Activated CD4-positive, alpha-beta T cell treated with anti-CD3 and anti-CD28 coated beads for 36 hours (primary cell): ENCODE results near the gene HELZ2. TPM values are rescaled to one million over a fixed set of nuclear protein-coding genes. Genes with fewer than 3 reads are reported as not detected.

ENCODE experiments used
- ATAC-seq: fragments of 200-7000 bp; cut with Tn5 transposase; one replicate; pipeline ENCODE4 v1.10.0; 2021; ENCODE audit warnings: mild to moderate bottlenecking, moderate library complexity
- CTCF ChIA-PET: fragments of 350-600 bp; sonication (Branson Sonifier 250); formaldehyde crosslinking; loops from one replicate; lab custom pipeline; 2021; ENCODE audit warnings: antibody characterized with exemption; lab: Charles Lee
- POLR2A ChIA-PET: fragments of 350-600 bp; sonication (Branson Sonifier 250); formaldehyde crosslinking; loops from one replicate; lab custom pipeline; 2021; ENCODE audit warnings: antibody characterized with exemption, inconsistent platforms; lab: Charles Lee
- DNase-seq: peaks from one replicate; pipeline ENCODE4 v3.0.0-alpha.2; 2020
- H3K27ac Mint-ChIP-seq: one replicate; pipeline ENCODE4 v1.8.0; 2021; ENCODE audit warnings: mixed read lengths
- H3K27me3 Mint-ChIP-seq: one replicate; pipeline ENCODE4 v1.8.0; 2021; ENCODE audit warnings: mixed read lengths
- H3K36me3 Mint-ChIP-seq: one replicate; pipeline ENCODE4 v1.8.0; 2021; ENCODE audit warnings: low read depth, mixed read lengths
- H3K4me1 Mint-ChIP-seq: one replicate; pipeline ENCODE4 v1.8.0; 2021; ENCODE audit warnings: mixed read lengths
- H3K4me3 Mint-ChIP-seq: one replicate; pipeline ENCODE4 v1.8.0; 2021; ENCODE audit warnings: mild to moderate bottlenecking, moderate library complexity, mixed read lengths
- H3K9me3 Mint-ChIP-seq: one replicate; pipeline ENCODE4 v1.8.0; 2021; ENCODE audit warnings: low read depth, mixed read lengths
- intact Hi-C, 2 experiments: fragments of 100-400 bp; cut with DNase I in 1 of 2; cut with micrococcal nuclease in 1 of 2; formaldehyde crosslinking; loops; one replicate each; pipeline versions ENCODE4 v1.14.2 to v1.15.1; 2022 to 2024; cut with DNase I, micrococcal nuclease
- total RNA-seq, 2 experiments: library from RNA; stranded (reverse); gene quantifications; one replicate each; pipeline ENCODE4 v1.2.3, GENCODE V29; 2021

Gene HELZ2
- total RNA-seq, 2 experiments from 2014 or later = 16.1 to 18.7 TPM

- Mint-ChIP-seq H3K4me1 (peaks cover 11% of the 10 kb centered on the region), H3K4me3 (no peak overlapping the region), H3K27ac (no peak overlapping the region), H3K9me3 (no peaks in the 10 kb centered on the region), H3K27me3 (no peaks in the 10 kb centered on the region), H3K36me3 (peaks cover 18% of the 10 kb centered on the region)
- CTCF ChIA-PET = no interaction called here
- DNase-seq (no peak), ATAC-seq (no peak)
- intact Hi-C loops = no loop called here
- POLR2A ChIA-PET = no interaction called here
Measured at GRCh38 chr20:63586797-63587196, 12.8 kb upstream of the HELZ2 start.

- ATAC-seq = no peak
Measured at GRCh38 chr20:63585616-63586565, 11.9 kb upstream of the HELZ2 start.

GRCh38 chr20:63582382-63583063 lies 8.5 kb upstream of the HELZ2 start:
- ChIA-PET POLR2A (interaction anchor here (0.6 kb wide), 1 partner anchor 62 kb away, joined by 3 read pairs; no protein-coding TSS in a partner anchor), CTCF (interaction anchor here (0.6 to 1.2 kb wide), 8 partner anchors 14 to 391 kb away, joined by 3 to 4 read pairs (median 3); no protein-coding TSS in a partner anchor)
- Mint-ChIP-seq H3K4me3 (no peak overlapping the region), H3K27me3 (no peaks in the 10 kb centered on the region), H3K9me3 (no peaks in the 10 kb centered on the region), H3K36me3 (peaks cover 6% of the 10 kb centered on the region), H3K27ac (no peak overlapping the region), H3K4me1 (peaks cover 7% of the 10 kb centered on the region)
- no peak for ATAC-seq
- no peak for DNase-seq
- intact Hi-C loops = loop anchor here (5.0 kb wide), 2 partner anchors 45 to 75 kb away; partner anchors contain the start of genes GMEB2 (in 1 of the 2) and RTEL1 (in 1 of the 2)

More at GRCh38 chr20:63585616-63586565, 11.9 kb upstream of the HELZ2 start:
- H3K9me3 Mint-ChIP-seq = no peaks in the 10 kb centered on the region
- intact Hi-C loops = no loop called here
- ChIA-PET CTCF (no interaction called here), POLR2A (no interaction called here)
- H3K27ac Mint-ChIP-seq = no peak overlapping the region
- H3K36me3 Mint-ChIP-seq = peaks cover 15% of the 10 kb centered on the region
- H3K4me1 Mint-ChIP-seq = peaks cover 12% of the 10 kb centered on the region
- H3K4me3 Mint-ChIP-seq = no peak overlapping the region
- H3K27me3 Mint-ChIP-seq = no peaks in the 10 kb centered on the region
- DNase-seq = no peak

- POLR2A ChIA-PET = interaction anchor here (0.6 to 0.7 kb wide), 2 partner anchors 12 to 123 kb away, joined by 3 read pairs; no protein-coding TSS in a partner anchor
- intact Hi-C loops = loop anchor here (1.0 to 5.0 kb wide), 5 partner anchors 43 to 283 kb away; partner anchors contain the start of genes GMEB2 (in 1 of the 2) and RTEL1 (in 1 of the 2)
Measured at GRCh38 chr20:63580796-63581461, 6.9 kb upstream of the HELZ2 start.

GRCh38 chr20:63579017-63579694 lies 5.1 kb upstream of the HELZ2 start:
- intact Hi-C loops = no loop called here
- Mint-ChIP-seq H3K9me3 (no peaks in the 10 kb centered on the region), H3K36me3 (no peaks in the 10 kb centered on the region), H3K27ac (no peak overlapping the region), H3K4me3 (no peak overlapping the region), H3K4me1 (peaks cover 4% of the 10 kb centered on the region), H3K27me3 (peaks cover 2% of the 10 kb centered on the region)
- CTCF ChIA-PET = no interaction called here
- POLR2A ChIA-PET = no interaction called here
- DNase-seq = no peak
- no peak for ATAC-seq

More at GRCh38 chr20:63580796-63581461, 6.9 kb upstream of the HELZ2 start:
- Mint-ChIP-seq H3K4me1 (peaks cover 4% of the 10 kb centered on the region), H3K27me3 (peaks cover 2% of the 10 kb centered on the region), H3K27ac (no peak overlapping the region), H3K9me3 (no peaks in the 10 kb centered on the region), H3K36me3 (no peaks in the 10 kb centered on the region), H3K4me3 (no peak overlapping the region)
- CTCF ChIA-PET = interaction anchor here (0.7 to 1.1 kb wide), 3 partner anchors 40 to 77 kb away, joined by 3 to 5 read pairs (median 3); partner anchors contain the start of gene RTEL1
- DNase-seq (peak; percentile 88), ATAC-seq (peak; percentile 100)

- DNase-seq (no peak), ATAC-seq (no peak)
- ChIA-PET CTCF (no interaction called here), POLR2A (no interaction called here)
- Mint-ChIP-seq H3K4me1 (peaks cover 4% of the 10 kb centered on the region), H3K9me3 (no peaks in the 10 kb centered on the region), H3K4me3 (no peak overlapping the region), H3K27ac (no peak overlapping the region), H3K27me3 (peaks cover 2% of the 10 kb centered on the region), H3K36me3 (no peaks in the 10 kb centered on the region)
- intact Hi-C loops = no loop called here
Measured at GRCh38 chr20:63578224-63579016, 4.4 kb upstream of the HELZ2 start.

- CTCF ChIA-PET = interaction anchor here (0.6 kb wide), 1 partner anchor 56 kb away, joined by 3 read pairs; no protein-coding TSS in a partner anchor
- H3K4me1 Mint-ChIP-seq = peaks cover 4% of the 10 kb centered on the region
- POLR2A ChIA-PET = no interaction called here
- H3K9me3 Mint-ChIP-seq = no peaks in the 10 kb centered on the region
- no peaks in the 10 kb centered on the region for H3K36me3 Mint-ChIP-seq
- no peak overlapping the region for H3K4me3 Mint-ChIP-seq
- peaks cover 2% of the 10 kb centered on the region for H3K27me3 Mint-ChIP-seq
- no peak overlapping the region for H3K27ac Mint-ChIP-seq
- ATAC-seq (no peak), DNase-seq (no peak)
- intact Hi-C loops = no loop called here
Measured at GRCh38 chr20:63577317-63577894, 3.4 kb upstream of the HELZ2 start.

GRCh38 chr20:63576311-63576710 lies 2.3 kb upstream of the HELZ2 start:
- peaks cover 2% of the 10 kb centered on the region for H3K27me3 Mint-ChIP-seq
- H3K9me3 Mint-ChIP-seq = no peaks in the 10 kb centered on the region
- peaks cover 4% of the 10 kb centered on the region for H3K4me1 Mint-ChIP-seq
- POLR2A ChIA-PET = no interaction called here
- CTCF ChIA-PET = interaction anchor here (0.6 kb wide), 1 partner anchor 375 kb away, joined by 5 read pairs; no protein-coding TSS in a partner anchor
- H3K27ac Mint-ChIP-seq = no peak overlapping the region
- ATAC-seq (no peak), DNase-seq (no peak)
- no peaks in the 10 kb centered on the region for H3K36me3 Mint-ChIP-seq
- no peak overlapping the region for H3K4me3 Mint-ChIP-seq
- intact Hi-C loops = no loop called here

GRCh38 chr20:63574829-63575743 lies 1.0 kb upstream of the HELZ2 start:
- intact Hi-C loops = no loop called here

More at GRCh38 chr20:63574829-63575743, 1.0 kb upstream of the HELZ2 start:
- Mint-ChIP-seq H3K9me3 (no peaks in the 10 kb centered on the region), H3K27me3 (peaks cover 2% of the 10 kb centered on the region), H3K27ac (peak overlapping the region; percentile 8), H3K4me3 (no peak overlapping the region), H3K36me3 (no peaks in the 10 kb centered on the region), H3K4me1 (no peaks in the 10 kb centered on the region)
- POLR2A ChIA-PET = no interaction called here
- DNase-seq (no peak), ATAC-seq (no peak)
- CTCF ChIA-PET = no interaction called here
